Testis (tissue), 3 donors: ENCODE data around the gene CHCHD3. TPM values are rescaled to one million over a fixed set of nuclear protein-coding genes. Genes with fewer than 3 reads are reported as not detected.
"Not testable (repeated sequence)": the region's sequence is repeated elsewhere in the genome, so short reads cannot be mapped to it uniquely, and the experiment has no call there.

Experiments used
- DNase-seq: peaks from one replicate; pipeline ENCODE4 v3.0.0-alpha.2; 2019
- H3K27ac ChIP-seq, 2 donors: fragments of 200-600 bp; sonication (generic); one replicate each; pipeline ENCODE4 v1.5.1; 2019
- H3K27me3 ChIP-seq: fragments of 200-600 bp; sonication (generic); one replicate; pipeline ENCODE4 v1.5.1; 2019
- H3K36me3 ChIP-seq: fragments of 200-600 bp; sonication (generic); one replicate; pipeline ENCODE4 v1.5.1; 2017; ENCODE audit warnings: low read depth; ENCODE audit errors: missing control alignments
- H3K4me1 ChIP-seq: fragments of 200-600 bp; sonication (generic); one replicate; pipeline ENCODE4 v1.5.1; 2019
- H3K4me3 ChIP-seq, 2 donors: fragments of 200-600 bp; sonication (generic); one replicate each; pipeline ENCODE4 v1.5.1; 2017 to 2019
- H3K9me3 ChIP-seq: fragments of 200-600 bp; sonication (generic); one replicate; pipeline ENCODE4 v1.5.1; 2017
- POLR2A ChIP-seq: fragments of 450-650 bp; IDR thresholded peaks from one replicate; pipeline ENCODE4 v1.6.1; 2017; ENCODE audit warnings: antibody characterized with exemption, mild to moderate bottlenecking, moderate library complexity
- WGBS, 2 donors: methylation state at CpG; one replicate each; pipeline ENCODE4 v1.1.5; 2018; 5-methylcytosine and 5-hydroxymethylcytosine counted together
- intact Hi-C: fragments of 100-400 bp; cut with DNase I; formaldehyde crosslinking; loops from one replicate; pipeline ENCODE4 v1.15.1; 2023; ENCODE audit warnings: low total_unique reads
- polyA plus RNA-seq: library from polyadenylated mRNA; stranded (reverse); fragments of 350-450 nt; fragmentation: Illumina TruSeq; extraction: RNeasy Lipid Tissue Mini Kit (QIAGEN cat#74804); gene quantifications from one replicate; pipeline ENCODE4 v1.2.3, GENCODE V29; 2014; ENCODE audit warnings: low read depth, low replicate concordance; ENCODE audit not compliant: insufficient read depth
- total RNA-seq, 2 donors: library from RNA; depleted of rRNA; stranded (reverse); fragments of >200 nt; gene quantifications; one replicate each; pipeline ENCODE4 v1.2.3, GENCODE V29; 2016
- TF ChIP-seq, protein P1 (sequence below), 3 experiments: fragments of 450-650 bp in 2 of 3; fragments of 200-600 bp in 1 of 3; sonication (generic) in 1 of 3; IDR thresholded peaks; one replicate each; pipeline ENCODE4 v1.5.1; 2016 to 2019; ENCODE audit warnings: antibody characterized with exemption in 3 of 3, mild to moderate bottlenecking in 2 of 3, moderate library complexity in 1 of 3

CHCHD3 gene
- total and polyA plus RNA-seq, 3 donors from 2014 or later, result 44.0 to 53.0 (median 47.9) TPM

DNA sequence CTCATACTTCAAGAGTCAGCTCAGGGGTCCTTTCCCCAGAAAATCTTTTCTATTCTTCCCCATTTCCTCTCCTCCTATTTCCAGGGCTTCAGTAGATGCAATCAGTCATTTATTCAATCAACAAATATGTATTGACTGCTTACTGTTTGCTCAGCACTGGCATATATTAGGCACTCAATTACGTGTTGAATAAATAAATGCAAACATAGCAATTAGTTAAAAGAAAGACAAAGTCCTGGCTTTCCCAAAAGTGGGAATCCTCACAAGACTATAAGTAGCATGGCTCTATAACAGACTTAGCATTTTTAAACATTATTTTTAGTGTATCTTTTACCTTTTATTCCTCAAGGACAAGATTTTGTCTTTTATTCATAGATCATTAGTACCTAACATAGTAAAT is 111.6 kb downstream of the CHCHD3 start:
- 92 to 94% methylated on average over 1 of the region's 1 CpG for WGBS, 2 donors
- DNase-seq, result no peak
- H3K4me1 ChIP-seq, result no peaks in the 10 kb centered on the region
- H3K27ac ChIP-seq, result no peak overlapping the region
- H3K4me3 ChIP-seq, result no peak overlapping the region
- intact Hi-C loops, result no loop called here
- no peaks in the 10 kb centered on the region for H3K36me3 ChIP-seq
- no peaks in the 10 kb centered on the region for H3K27me3 ChIP-seq
- TF ChIP-seq, protein P1, sequence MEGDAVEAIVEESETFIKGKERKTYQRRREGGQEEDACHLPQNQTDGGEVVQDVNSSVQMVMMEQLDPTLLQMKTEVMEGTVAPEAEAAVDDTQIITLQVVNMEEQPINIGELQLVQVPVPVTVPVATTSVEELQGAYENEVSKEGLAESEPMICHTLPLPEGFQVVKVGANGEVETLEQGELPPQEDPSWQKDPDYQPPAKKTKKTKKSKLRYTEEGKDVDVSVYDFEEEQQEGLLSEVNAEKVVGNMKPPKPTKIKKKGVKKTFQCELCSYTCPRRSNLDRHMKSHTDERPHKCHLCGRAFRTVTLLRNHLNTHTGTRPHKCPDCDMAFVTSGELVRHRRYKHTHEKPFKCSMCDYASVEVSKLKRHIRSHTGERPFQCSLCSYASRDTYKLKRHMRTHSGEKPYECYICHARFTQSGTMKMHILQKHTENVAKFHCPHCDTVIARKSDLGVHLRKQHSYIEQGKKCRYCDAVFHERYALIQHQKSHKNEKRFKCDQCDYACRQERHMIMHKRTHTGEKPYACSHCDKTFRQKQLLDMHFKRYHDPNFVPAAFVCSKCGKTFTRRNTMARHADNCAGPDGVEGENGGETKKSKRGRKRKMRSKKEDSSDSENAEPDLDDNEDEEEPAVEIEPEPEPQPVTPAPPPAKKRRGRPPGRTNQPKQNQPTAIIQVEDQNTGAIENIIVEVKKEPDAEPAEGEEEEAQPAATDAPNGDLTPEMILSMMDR (IDR thresholded peaks at IDR 0.05), result no peak
- no peak for TF ChIP-seq POLR2A
- H3K9me3 ChIP-seq, result no peaks in the 10 kb centered on the region

DNA sequence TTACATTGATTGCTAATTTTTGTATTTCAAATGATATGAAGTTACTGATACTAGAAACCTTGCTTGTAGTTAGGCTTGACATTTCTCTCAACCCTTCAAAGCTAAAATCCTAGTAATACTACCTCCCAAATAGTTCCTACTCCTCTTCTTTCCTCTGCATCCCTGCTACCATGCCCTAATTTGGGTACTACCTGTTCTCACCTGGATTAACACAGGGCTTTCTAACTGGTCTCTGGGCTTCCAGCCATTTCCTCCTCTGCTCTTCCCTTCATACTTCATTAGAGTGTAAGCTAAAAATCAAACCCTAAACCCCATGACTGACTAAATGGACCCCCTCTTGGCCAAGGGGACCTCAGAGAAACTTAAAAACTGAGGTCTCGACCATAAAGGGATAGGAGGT is 112.4 kb downstream of the CHCHD3 start:
- TF ChIP-seq POLR2A, result no peak
- TF ChIP-seq, protein P1 (IDR thresholded peaks at IDR 0.05), result no peak
- H3K9me3 ChIP-seq, result no peaks in the 10 kb centered on the region
- H3K4me3 ChIP-seq, result no peak overlapping the region
- no peaks in the 10 kb centered on the region for H3K4me1 ChIP-seq
- no peaks in the 10 kb centered on the region for H3K36me3 ChIP-seq
- intact Hi-C loops, result no loop called here
- DNase-seq, result no peak
- no peak overlapping the region for H3K27ac ChIP-seq
- H3K27me3 ChIP-seq, result no peaks in the 10 kb centered on the region
- 94 to 96% methylated on average over 1 of the region's 1 CpG for WGBS, 2 donors

DNA sequence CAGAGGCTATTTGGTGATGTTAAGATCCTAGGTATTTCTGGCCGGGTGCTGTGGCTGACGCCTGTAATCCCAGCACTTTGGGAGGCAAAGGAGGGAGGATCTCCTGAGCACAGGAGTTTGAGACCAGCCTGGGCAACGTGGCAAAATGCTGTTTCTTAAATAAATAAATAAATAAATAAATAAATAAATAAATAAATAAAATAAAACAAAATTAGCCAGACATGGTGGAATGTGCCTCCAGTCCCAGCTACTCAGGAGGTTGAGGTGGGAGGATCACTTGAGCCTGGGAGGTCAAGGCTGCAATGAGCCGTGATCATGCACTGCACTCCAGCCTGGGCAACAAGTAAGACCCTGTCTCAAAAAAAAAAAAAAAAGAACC is 114.4 kb downstream of the CHCHD3 start:
- H3K4me3 ChIP-seq, H3K27ac ChIP-seq, H3K9me3 ChIP-seq, H3K36me3 ChIP-seq, DNase-seq, intact Hi-C loops, H3K27me3 ChIP-seq, H3K4me1 ChIP-seq: not testable (repeated sequence)
- WGBS, 2 donors, result 91 to 94% methylated on average over 4 of the region's 4 CpGs

DNA sequence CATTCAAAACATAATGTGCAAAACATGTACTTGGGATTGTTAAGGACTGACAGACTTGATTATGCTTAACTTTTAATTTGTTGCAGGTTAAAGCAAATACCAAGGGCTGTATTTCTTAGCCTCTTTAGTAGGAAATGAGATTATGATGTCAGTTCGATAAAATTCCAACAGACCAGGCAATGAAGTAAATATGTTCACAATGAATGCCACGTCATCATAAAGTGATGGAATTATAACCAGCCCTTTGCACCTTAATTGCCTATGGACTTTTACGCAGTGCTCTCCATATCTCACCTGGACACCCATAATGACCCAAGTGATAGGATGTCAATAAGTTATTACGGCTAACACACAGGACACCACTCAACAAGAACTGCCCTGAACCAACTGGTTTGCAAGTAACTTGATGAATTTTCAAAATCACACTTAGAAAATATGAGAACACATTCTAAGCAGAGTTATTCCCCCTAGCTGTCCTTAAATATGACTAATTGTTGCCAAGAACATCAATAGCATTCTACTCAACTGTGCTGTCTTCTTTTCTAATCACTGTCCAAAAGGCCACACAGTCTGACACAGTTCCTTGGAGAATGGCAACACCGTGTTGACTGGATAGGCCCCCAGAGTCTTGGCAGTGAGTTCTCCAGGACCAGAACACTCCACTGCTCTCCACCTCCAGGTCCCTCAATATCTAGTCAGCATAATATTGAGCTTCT is 115.0 kb downstream of the CHCHD3 start:
- TF ChIP-seq, protein P1 (IDR thresholded peaks at IDR 0.05), result no peak
- Histone ChIP-seq H3K36me3 (no peaks in the 10 kb centered on the region), H3K27me3 (no peaks in the 10 kb centered on the region), H3K27ac (no peak overlapping the region), H3K4me3 (no peak overlapping the region), H3K4me1 (no peaks in the 10 kb centered on the region), H3K9me3 (no peaks in the 10 kb centered on the region)
- no peak for DNase-seq
- WGBS, 2 donors, result 87% methylated on average over 5 of the region's 5 CpGs
- intact Hi-C loops, result no loop called here

DNA sequence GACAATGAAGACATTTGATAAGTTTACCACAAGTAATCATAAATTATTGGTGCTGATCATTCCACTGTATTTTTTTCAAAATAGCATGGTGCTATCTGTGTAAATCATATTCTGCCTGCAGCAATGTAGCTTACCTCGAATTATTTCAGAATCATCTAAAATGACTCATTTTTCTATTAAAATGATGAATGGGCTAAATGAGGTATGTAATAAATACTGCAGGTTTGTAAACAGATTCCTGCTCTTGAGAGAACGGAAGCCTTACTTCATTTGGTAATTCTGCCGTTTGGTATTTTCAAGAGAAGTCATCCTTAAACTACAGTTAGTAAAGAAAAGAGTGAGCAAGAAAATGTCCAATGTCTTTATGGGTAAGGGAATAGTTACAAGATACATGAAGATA is 115.9 kb downstream of the CHCHD3 start:
- Histone ChIP-seq H3K4me3 (no peak overlapping the region), H3K9me3 (no peaks in the 10 kb centered on the region), H3K27ac (no peak overlapping the region), H3K27me3 (no peaks in the 10 kb centered on the region), H3K4me1 (no peaks in the 10 kb centered on the region), H3K36me3 (no peaks in the 10 kb centered on the region)
- DNase-seq, result no peak
- WGBS, 2 donors, result 89 to 92% methylated on average over 3 of the region's 3 CpGs
- TF ChIP-seq, protein P1 (IDR thresholded peaks at IDR 0.05), result no peak
- no peak for TF ChIP-seq POLR2A
- intact Hi-C loops, result no loop called here
